GM15510 (cell line): ENCODE results near the gene RIMKLB.

ENCODE experiments used
- POLR2A ChIP-seq: IDR thresholded peaks from 3 replicates; pipeline ENCODE4 v1.6.1; 2011; ENCODE audit warnings: borderline replicate concordance; ENCODE audit not compliant: insufficient read length; ENCODE audit errors: extremely low read depth

Gene RIMKLB

DNA sequence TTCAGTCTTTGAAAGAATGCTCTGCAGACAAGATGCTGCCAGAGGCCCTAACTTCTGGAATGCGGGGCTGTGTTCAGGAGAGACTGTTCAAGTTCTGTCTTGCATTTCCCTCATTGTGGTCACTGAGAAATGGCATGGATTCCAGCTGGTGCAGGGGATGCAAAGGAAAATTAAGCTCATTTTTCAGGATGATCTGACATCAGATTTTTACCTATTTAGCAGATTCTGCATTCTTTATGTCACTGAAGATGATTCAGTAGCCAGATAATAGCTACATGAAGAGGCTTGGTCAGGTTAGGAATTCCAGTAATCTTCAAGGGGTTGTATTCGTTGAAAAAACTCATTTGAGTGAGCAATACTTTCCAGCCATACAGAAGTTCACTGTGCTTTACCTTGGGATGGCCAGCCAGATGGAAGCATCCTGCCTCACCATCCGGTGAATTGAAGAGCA is 19.1 kb upstream of the RIMKLB start:
- TF ChIP-seq POLR2A, result no peak

- no peak for TF ChIP-seq POLR2A
These were observed 17.3 kb upstream of the RIMKLB start for GRCh38 chr12:8680533-8680932.

DNA sequence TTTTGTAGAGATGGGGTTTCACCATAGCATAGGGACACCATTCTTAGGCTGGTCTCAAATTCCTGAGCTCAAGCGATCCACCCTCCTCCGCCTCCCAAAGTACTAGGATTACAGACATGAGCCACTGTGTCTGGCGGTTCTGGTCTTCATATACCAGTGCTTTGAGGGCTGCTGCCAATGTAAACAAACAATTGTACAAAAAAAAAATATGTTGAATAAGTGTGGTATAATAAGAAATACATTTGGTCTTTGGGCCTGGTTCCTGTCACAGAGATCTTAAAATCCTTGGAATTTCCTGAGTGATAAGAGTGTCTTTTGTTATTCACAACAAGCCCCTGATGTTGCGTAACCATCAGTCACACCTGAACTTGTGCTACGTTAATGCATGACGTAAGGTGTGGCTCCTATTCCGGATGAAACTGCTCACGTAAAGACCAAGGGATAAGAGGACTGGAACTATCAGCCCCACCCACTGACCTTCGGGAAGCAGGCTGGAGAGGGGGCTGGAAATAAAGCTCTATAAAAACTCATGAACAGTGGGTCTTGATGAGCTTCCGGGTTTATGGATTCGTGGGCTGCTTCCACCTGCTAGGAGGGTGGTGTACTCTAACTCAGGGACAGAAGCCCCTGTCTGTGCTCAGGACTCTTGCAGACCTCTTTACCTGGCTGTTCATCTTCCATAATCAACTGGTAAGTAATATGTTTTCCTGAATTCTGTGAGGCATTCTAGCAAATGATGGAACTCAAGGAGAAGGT is 16.5 kb upstream of the RIMKLB start:
- no peak for TF ChIP-seq POLR2A

DNA sequence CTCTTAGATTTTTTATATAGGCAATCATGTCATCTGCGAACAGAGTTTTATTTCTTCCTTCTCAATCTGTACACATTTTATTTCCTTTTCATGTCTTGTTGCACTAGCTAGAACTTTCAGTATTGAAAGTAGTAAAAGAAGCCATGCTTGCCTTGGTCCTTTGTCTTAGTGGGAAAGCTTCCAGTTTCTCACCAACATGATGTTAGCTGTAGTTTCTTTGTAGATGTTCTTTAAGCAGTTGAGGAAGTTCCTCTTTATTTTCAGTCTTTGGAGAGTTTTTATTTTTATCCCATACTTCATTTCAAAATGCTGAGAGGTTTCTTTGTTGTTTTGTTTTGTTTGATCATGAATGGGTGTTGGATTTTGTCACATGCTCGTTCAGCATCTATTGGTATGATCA is 12.7 kb upstream of the RIMKLB start:
- TF ChIP-seq POLR2A, result no peak

DNA sequence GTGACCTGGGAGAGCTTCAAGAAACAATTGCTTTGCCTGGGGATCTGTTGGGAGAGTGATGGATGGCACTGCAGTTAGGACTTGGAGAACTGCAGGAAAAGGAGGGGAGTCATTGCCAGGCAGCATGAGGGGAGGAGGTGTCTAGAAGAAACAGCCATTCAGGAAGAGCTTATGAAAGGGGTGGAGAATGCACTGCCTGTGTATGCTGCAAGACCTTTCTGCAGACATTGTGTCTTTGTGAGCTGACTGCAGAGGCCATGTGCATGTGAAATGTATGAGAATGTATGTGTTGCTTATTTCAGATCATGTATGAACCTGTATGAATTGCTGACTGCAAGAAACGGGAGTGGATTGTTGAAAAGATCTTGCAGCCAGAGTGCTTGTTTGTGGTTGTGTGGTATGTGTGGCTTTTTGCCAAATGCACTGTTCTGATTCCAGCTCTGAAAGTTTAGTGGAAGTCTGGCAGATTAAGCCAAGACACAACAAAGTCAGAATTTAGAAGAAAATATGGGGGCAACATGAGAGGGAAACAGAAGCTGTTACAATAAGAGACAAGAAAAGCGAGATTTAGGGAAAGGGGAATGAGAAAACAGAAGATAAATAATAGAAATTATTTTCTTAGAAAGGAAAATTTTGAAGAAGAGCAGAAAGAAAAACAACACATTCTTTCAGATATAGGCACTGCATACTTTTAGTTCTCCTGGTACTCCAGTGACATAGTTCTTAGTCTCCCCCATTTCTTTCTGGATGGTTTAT is 9.8 kb upstream of the RIMKLB start:
- TF ChIP-seq POLR2A, result no peak

- no peak for TF ChIP-seq POLR2A
These were observed 8.1 kb upstream of the RIMKLB start for GRCh38 chr12:8689681-8690080.

DNA sequence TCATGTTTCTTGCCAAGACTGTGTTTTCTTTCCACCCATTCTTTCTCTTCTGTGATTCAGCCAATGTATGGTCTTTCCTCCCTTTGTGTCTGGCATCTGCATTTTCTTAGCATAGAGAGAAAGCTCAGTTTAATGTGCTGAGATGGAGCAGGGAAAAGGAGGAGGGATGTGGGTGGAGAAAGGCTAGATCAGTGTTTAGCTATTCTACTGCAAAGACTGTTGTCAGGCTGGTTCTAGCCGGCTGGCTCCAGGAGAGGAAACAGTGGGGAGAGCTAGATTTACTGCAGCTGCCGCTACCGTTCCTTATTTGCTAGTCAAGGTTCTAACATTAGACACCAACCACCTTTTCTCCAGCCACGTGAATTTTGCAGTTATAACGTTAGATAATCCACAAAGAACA is 5.2 kb upstream of the RIMKLB start:
- no peak for TF ChIP-seq POLR2A

DNA sequence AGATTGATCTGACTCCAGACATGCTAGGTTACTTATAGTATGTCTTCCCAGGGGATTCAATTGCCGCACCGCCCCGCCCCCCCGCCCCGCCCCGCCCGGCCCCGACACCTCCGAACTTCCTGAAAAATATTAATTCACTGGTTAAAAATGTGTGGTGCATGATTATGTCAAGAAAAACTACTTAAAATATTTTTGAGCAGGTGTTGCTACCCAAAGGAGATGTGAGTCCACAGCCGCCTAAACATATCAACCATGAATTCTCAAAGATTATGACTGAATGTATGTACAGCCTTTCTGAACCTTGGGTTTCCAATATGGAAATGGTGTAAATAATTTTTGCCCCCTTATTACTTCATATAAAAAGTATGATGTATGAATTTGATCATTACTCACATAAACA is 2.7 kb upstream of the RIMKLB start:
- TF ChIP-seq POLR2A, result no peak

- TF ChIP-seq POLR2A, result no peak
These were observed 1.2 kb upstream of the RIMKLB start for GRCh38 chr12:8696442-8697090.

- TF ChIP-seq POLR2A, result no peak
These were observed 693 bp upstream of the RIMKLB start for GRCh38 chr12:8697120-8697475.

DNA sequence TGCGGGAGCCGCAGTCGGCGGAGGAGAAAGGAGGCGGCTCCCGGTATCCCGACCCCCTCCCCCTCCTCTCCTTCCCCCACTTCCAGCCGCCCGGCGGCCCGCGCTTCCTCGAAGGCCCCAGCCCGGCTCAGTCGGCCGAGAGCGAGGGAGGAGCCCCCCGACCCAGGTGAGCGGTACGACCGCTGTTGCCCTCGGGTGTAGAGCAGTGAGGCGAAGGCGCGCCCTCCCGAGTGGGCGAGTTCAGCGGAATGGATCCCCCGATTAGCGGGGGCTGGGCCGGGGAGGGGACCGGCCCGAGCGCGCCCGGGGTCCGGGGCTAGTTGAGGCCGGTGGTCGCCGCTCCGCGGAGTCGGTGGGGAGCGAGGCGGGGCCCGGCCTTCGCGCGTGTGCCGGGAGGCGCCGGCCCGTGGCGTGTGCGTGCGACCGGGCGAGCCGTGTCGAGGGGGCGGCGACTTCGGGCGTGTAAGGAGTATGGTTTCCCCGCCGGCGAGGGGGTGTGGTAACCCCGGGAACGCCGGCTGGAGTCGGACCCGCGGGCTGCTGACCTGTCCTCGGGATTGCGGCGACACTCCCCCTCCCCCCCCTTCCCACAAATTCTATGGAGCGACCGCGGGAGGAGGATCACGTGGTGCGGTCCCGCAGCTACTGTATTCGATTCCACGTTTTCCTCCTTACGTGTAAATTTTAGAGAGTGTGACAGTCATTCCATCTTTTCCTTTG is 501 bp downstream of the RIMKLB start:
- TF ChIP-seq POLR2A, result no peak

DNA sequence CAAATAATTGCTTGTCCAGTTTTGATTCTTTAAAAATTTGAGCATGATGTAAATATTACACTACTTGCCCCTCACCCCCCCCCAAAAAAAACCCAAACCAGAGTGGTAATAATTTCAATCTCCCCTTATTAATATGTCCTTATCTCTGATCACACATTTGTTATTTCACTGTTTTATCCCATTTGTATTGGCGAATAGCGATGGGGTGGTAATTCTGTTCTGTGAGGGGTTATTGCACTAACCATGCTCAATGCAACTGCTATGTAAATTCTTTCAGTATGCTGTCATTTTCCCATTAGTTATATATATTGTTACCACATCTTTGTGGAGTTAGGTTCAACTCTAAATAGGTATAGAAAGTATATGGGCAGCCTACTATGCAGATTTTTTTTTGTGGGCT is 1.1 kb downstream of the RIMKLB start:
- TF ChIP-seq POLR2A, result no peak

- no peak for TF ChIP-seq POLR2A
These were observed 1.9 kb downstream of the RIMKLB start for GRCh38 chr12:8699714-8700113.

DNA sequence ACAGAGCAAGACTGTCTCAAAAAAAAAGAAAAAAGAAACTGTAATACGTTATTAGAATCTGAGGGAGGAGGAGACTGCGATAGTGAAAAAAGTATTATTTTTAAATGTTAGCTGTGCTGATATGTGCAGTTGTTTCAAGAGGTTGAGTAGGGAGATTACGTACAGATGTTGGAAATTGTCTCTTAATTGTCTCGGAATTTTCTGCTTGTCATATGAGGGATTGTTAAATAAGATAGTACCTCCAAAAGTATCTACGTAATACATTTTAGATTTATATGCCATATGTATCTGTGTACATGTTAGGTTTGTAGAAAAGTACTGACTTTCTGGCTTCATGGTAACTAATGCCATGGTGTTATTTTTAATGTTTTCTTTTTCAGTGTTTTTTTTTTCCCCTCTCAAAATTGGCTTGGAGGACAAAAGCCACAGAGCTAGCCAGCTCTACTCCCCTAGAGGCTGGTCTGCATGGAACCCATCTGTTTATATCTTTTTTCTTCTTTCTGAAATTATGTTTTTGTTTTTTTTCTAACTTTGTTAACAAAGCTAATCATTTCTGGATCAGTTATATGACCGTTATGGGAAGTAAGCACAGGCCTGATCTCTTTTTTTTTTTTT is 3.4 kb downstream of the RIMKLB start:
- no peak for TF ChIP-seq POLR2A

DNA sequence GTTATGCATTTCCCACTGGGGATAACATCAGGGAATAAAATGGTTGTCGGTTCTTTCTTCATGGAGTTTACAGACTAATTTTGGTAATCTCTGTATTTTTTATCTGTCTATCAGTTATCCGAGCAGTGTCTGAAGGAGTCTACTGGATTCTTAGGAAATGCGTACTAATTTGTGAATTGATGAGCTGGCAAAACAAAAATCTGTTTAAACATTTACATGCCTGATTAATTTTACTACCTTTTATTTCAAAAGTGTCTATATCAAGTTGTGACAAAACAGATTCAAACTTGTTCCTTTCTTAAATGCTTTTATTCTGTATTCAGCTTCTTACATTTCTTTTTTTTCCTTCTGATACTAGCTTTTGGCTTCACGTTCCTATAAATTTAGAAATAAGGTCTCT is 4.4 kb downstream of the RIMKLB start:
- no peak for TF ChIP-seq POLR2A

DNA sequence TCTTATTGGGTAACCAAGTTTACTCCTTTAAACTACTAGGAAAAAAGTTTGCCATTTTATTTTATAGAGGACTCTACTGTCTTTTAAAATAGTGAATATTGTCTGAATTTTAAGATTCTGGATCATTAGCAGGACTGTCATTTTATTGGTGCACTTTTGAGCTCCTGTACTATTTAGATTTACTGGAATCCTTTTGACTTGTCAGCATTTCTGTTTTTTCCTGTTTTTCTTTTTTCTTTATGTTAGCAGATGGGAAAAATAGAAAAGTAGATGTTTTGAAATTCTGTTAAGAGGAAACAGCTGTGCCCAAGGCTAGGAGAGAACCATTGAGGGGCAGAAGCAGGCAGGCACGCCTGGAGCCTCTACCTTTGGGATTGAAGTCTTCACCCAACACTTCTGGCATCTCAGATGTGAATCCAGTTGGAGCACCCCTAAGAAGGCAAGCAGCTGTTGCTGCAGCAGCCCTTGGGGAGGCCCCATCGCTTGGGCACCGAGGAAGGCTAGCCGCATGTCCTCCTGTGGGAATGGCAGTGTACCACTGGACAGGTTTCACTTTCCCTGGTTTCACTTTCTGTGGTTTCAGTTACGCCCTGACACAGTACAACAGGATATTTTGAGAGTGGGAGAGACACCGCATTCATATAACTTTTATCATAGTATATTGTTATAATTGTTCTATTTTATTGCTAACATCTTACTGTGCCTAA is 11.5 kb downstream of the RIMKLB start:
- TF ChIP-seq POLR2A, result no peak
